Fibroblast of mammary gland (primary cell): ENCODE results near the gene LTBP1.

Source experiments
- DNase-seq: peaks from one replicate; pipeline ENCODE4 v3.0.0-alpha.2; 2010; ENCODE audit warnings: low read depth
- H3K4me3 ChIP-seq: 2 replicates; pipeline ENCODE4 v1.5.1; 2011; ENCODE audit warnings: low read depth, mild to moderate bottlenecking, low read length, moderate library complexity; ENCODE audit not compliant: control insufficient read depth
- CTCF ChIP-seq: conservative IDR thresholded peaks from 2 replicates; pipeline ENCODE4 v1.5.1; 2011; ENCODE audit warnings: low read depth, low read length, inconsistent platforms; ENCODE audit not compliant: control insufficient read depth, insufficient read depth

LTBP1 gene

GRCh38 chr2:33069894-33070651 lies 123.3 kb downstream of the LTBP1 start:
- no peak overlapping the region for H3K4me3 ChIP-seq
- DNase-seq: peak; percentile 100
- no peak for TF ChIP-seq CTCF

DNA sequence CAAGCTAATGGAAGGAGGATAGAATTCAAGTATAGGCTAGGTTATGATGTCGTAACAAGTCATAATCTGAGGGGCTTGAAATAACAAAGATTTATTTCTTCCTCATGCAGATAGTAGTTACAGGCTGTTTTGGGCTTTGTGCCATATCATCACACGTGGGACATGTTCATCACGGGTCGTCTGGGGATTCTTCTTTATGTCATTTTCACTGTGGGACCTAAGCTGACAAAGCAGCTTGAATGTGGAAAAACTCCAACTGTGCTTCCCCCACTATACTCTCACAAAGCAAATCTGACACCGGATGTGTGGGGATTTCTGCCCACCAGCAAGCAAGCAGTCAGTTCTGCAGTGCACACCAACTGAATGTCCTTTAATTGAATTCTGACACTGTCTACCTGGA lies 124.8 kb downstream of the LTBP1 start:
- no peak overlapping the region for H3K4me3 ChIP-seq
- TF ChIP-seq CTCF: no peak
- DNase-seq: peak; percentile 24

DNA sequence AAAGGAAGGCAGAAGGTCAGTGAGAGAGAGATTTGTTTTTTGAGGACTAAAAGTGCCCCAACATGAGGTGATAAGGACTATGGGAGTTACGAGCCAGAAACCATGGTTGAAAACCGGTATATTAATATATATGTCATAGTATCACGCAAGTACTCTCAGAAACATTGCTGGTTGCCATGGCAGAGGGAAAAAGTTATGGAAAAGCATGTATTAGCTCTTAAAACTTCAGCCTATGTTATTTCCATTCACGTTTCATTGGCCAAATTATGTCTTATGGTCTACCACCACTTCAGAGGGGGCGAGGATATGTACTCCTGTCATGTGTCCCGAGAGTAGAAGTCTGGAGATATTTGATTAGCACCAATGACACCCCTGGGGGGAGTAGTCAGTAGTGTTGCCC lies 125.9 kb downstream of the LTBP1 start:
- no peak overlapping the region for H3K4me3 ChIP-seq
- DNase-seq: no peak
- TF ChIP-seq CTCF: no peak

DNA sequence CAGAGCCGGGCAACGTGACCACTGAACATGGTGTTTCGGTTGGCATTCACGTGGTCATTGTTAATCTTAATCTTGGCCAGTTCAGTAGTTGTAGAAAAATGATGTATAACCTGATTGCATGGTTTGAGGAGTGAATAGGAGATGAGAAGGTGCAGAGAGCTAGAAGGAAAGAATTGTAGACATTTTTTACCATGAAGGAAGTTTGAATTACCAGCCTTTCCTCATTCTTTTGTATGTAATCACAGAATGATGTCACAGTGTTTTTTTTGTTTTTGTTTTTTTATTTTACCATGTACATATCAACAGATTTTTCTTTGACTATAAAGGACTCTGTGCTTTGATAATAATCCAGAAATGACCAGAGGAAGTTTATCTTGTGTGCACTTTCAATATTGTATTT lies 126.3 kb downstream of the LTBP1 start:
- TF ChIP-seq CTCF: no peak
- no peak overlapping the region for H3K4me3 ChIP-seq
- DNase-seq: no peak

GRCh38 chr2:33074197-33074596 lies 127.4 kb downstream of the LTBP1 start:
- no peak for TF ChIP-seq CTCF
- DNase-seq: no peak
- H3K4me3 ChIP-seq: no peak overlapping the region

GRCh38 chr2:33077311-33077710 lies 130.6 kb downstream of the LTBP1 start:
- no peak overlapping the region for H3K4me3 ChIP-seq
- TF ChIP-seq CTCF: no peak
- no peak for DNase-seq
